Fibroblast of skin of abdomen (primary cell): ENCODE data around the gene DNASE1L2.

Experiments used
- DNase-seq: peaks from one replicate; pipeline ENCODE4 v3.0.0-alpha.2; 2013

DNASE1L2 gene

GRCh38 chr16:2204416-2205103 is 31.7 kb upstream of the DNASE1L2 start:
- no peak for DNase-seq

GRCh38 chr16:2205104-2205966 is 30.9 kb upstream of the DNASE1L2 start, which contains the start of gene MLST8:
Gene MLST8, plus strand, starts transcription at chr16:2205454. Its CDS starts 632 bp downstream, at chr16:2206086.
- peak; percentile 83 for DNase-seq

GRCh38 chr16:2205967-2206313 is 30.3 kb upstream of the DNASE1L2 start:
- no peak for DNase-seq

- no peak for DNase-seq
Observed at GRCh38 chr16:2206420-2206779, 29.8 kb upstream of the DNASE1L2 start.

- peak; percentile 25 for DNase-seq
Observed at GRCh38 chr16:2206780-2207433, 29.3 kb upstream of the DNASE1L2 start.

- no peak for DNase-seq
Observed at GRCh38 chr16:2207872-2208271, 28.4 kb upstream of the DNASE1L2 start.

- no peak for DNase-seq
Observed at GRCh38 chr16:2208308-2208707, 27.9 kb upstream of the DNASE1L2 start.

- DNase-seq: no peak
Observed at GRCh38 chr16:2208772-2209171, 27.5 kb upstream of the DNASE1L2 start.

GRCh38 chr16:2209258-2210008 is 26.8 kb upstream of the DNASE1L2 start:
- DNase-seq: no peak

- DNase-seq: no peak
Observed at GRCh38 chr16:2210009-2210332, 26.3 kb upstream of the DNASE1L2 start.

GRCh38 chr16:2210386-2211365 is 25.6 kb upstream of the DNASE1L2 start, which contains the start of gene BRICD5:
Gene BRICD5, minus strand, starts transcription at chr16:2210863. Its CDS starts 30 bp downstream, at chr16:2210833.
- no peak for DNase-seq

- no peak for DNase-seq
Observed at GRCh38 chr16:2211923-2212347, 24.3 kb upstream of the DNASE1L2 start.

- DNase-seq: no peak
Observed at GRCh38 chr16:2212362-2213324, 23.6 kb upstream of the DNASE1L2 start.

GRCh38 chr16:2213817-2214718 is 22.2 kb upstream of the DNASE1L2 start:
- no peak for DNase-seq

GRCh38 chr16:2214719-2214968 is 21.6 kb upstream of the DNASE1L2 start, which contains the start of gene PGP:
Gene PGP, minus strand, starts transcription at chr16:2214840. Its CDS starts 63 bp downstream, at chr16:2214777.
- no peak for DNase-seq

GRCh38 chr16:2216330-2216729 is 19.9 kb upstream of the DNASE1L2 start:
- DNase-seq: no peak

GRCh38 chr16:2223221-2223941 is 12.9 kb upstream of the DNASE1L2 start, which contains the start of gene E4F1:
Gene E4F1, plus strand, starts transcription at chr16:2223591. Its CDS starts 23 bp downstream, at chr16:2223614.
- DNase-seq: peak; percentile 100

- peak; percentile 28 for DNase-seq
Observed at GRCh38 chr16:2223942-2224486, 12.2 kb upstream of the DNASE1L2 start.
